ENCODE data around the gene MSL2. TPM values are rescaled to one million over a fixed set of nuclear protein-coding genes. Genes with fewer than 3 reads are reported as not detected.
"Not testable (repeated sequence)": the region's sequence is repeated elsewhere in the genome, so short reads cannot be mapped to it uniquely, and the experiment has no call there.

The MSL2 gene
- total RNA-seq, 1 donor from 2014 or later: 19.0 TPM

DNA sequence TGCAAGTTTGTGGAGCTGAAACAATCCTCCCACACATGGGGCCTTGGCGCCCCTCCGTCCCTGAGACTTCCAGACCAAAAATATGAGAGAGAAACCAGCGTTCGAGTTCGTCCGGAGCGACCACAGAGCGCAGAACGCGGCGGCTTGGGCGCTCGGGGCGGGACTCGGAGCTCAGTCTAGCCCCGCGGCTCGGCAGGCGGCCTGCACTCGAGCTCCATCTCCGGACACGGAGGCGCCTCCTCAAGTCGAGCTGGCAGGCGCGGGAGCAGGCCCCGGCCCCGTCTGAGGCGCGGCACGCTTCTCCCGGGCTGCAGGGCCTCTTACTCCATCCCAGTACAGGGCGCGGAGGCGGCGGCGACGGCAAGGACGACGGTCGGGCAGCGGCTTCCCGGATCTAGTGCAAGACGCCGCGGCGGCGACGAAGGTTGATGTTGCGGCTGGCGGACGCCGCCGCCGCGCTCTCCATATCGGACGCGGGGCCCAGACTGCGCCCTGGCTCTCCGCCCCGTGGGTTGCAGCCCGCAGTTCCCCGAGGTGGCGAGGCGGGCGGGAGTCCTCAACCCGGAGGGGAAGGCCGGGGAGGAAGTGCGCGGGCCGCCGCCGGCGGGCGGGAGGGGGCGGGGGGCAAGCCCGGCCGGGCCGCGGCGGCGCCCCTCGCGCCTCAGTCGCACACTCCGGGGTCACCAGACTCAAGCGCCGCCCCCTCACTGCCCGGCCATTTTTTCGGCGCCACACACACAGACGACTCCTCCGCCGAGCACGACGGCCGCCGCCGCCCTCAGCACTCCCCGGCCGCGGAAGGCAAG is 674 bp downstream of the MSL2 start:
- Histone ChIP-seq H3K9me3 (replicated peaks) (no peaks in the 10 kb centered on the region), H3K27ac (replicated peaks) (peak overlapping the region; percentile 100), H3K27me3 (ENCODE audit: low read depth) (no peaks in the 10 kb centered on the region), H3K36me3 (no peaks in the 10 kb centered on the region), H3K4me1 (peaks cover 62% of the 10 kb centered on the region), H3K4me3 (peak overlapping the region; percentile 77)
- DNase-seq: peak; percentile 58
- intact Hi-C loops (cut with micrococcal nuclease): loop anchor here (10.0 kb wide), 1 partner anchor 49 kb away; no protein-coding TSS in a partner anchor
- TF ChIP-seq, protein P1, sequence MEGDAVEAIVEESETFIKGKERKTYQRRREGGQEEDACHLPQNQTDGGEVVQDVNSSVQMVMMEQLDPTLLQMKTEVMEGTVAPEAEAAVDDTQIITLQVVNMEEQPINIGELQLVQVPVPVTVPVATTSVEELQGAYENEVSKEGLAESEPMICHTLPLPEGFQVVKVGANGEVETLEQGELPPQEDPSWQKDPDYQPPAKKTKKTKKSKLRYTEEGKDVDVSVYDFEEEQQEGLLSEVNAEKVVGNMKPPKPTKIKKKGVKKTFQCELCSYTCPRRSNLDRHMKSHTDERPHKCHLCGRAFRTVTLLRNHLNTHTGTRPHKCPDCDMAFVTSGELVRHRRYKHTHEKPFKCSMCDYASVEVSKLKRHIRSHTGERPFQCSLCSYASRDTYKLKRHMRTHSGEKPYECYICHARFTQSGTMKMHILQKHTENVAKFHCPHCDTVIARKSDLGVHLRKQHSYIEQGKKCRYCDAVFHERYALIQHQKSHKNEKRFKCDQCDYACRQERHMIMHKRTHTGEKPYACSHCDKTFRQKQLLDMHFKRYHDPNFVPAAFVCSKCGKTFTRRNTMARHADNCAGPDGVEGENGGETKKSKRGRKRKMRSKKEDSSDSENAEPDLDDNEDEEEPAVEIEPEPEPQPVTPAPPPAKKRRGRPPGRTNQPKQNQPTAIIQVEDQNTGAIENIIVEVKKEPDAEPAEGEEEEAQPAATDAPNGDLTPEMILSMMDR (IDR thresholded peaks at IDR 0.05; ENCODE audit: borderline replicate concordance): no peak

DNA sequence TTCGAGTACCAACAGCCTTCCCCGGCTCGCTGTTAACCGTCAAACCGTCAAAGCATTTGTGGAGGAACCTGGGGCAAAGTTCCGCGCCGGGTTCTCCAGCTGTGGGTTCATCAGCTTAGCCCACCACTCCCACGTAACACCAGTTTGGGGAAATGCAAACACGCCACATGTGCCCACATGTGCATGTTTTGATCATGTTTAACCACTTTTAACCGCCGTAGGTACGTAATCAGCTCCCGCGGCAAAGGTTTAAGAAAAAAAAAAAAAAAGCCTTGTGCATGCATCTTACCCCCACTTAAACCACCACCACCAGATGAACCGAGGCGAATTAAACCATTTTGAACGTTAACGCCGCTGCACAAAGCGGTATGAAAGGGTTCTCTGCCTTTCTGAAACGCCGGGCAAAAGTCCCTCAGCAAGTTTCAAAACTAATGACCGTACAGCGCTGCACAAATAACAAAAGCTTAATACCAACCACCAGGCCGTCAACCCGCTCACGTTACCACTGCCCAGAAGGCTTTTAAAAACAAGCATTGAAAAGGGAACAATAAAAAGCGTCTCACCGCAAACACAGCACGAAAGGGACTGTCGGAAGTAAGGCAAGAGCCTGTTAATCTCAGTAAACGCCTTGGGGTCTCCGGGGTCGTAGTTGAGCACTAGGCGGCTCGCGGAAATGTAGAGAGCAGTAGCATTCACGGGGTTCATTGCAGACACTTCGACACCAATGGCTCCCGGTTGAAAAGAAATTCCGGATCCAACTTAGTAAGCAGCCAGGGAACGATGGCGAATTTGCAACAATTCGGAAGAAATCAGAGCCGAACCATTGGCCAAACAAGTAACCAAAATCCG is 1.5 kb downstream of the MSL2 start:
- H3K9me3 ChIP-seq (replicated peaks): no peaks in the 10 kb centered on the region
- no peaks in the 10 kb centered on the region for H3K27me3 ChIP-seq (ENCODE audit: low read depth)
- DNase-seq: peak; percentile 36
- intact Hi-C loops (cut with micrococcal nuclease): loop anchor here (10.0 kb wide), 1 partner anchor 50 kb away; no protein-coding TSS in a partner anchor
- H3K4me1 ChIP-seq: peaks cover 71% of the 10 kb centered on the region
- H3K4me3 ChIP-seq: peak overlapping the region; percentile 77
- H3K36me3 ChIP-seq: no peaks in the 10 kb centered on the region
- TF ChIP-seq, protein P1 (IDR thresholded peaks at IDR 0.05; ENCODE audit: borderline replicate concordance): no peak
- peak overlapping the region; percentile 100 for H3K27ac ChIP-seq (replicated peaks)

DNA sequence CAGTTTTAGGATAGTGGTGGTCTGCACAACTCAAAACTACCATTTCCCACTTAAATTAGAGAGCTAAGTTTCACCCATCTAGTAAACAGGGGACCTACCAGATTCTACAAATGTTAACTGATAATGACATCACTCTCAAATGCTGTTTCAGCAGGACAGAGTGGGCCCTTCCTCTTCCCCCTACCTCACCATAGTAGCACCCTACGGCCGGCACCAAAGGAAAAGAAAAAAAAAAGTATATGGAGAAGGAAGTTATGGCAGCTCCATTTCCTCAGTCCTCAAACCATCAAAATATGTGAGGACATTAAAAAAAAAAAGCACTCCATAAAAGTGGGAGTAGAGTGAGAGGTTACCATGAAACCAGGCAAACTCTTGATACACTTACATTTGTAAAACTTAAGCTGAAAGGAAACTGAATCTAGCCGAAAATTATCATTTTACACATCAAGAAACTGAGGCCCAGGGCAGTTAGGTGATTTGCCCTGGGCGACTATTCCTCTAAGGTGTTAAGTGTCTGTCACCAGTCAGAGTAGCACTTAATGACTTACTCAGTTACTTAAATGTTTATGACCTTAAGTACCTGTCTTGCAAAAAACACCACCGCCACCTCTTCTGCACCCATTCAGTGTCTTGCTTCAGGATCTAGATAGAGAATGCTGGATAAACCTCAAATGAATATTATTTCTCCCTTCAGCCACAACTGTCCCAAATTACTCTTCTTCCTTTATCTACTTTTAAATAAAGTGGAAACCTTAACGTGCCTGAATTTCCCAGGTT is 2.7 kb downstream of the MSL2 start:
- no peak for DNase-seq
- peak overlapping the region; percentile 77 for H3K4me3 ChIP-seq
- no peaks in the 10 kb centered on the region for H3K27me3 ChIP-seq (ENCODE audit: low read depth)
- peaks cover 82% of the 10 kb centered on the region for H3K4me1 ChIP-seq
- TF ChIP-seq, protein P1 (IDR thresholded peaks at IDR 0.05; ENCODE audit: borderline replicate concordance): no peak
- H3K9me3 ChIP-seq (replicated peaks): no peaks in the 10 kb centered on the region
- H3K36me3 ChIP-seq: no peaks in the 10 kb centered on the region
- intact Hi-C loops (cut with micrococcal nuclease): loop anchor here (10.0 kb wide), 1 partner anchor 51 kb away; no protein-coding TSS in a partner anchor
- H3K27ac ChIP-seq (replicated peaks): peak overlapping the region; percentile 100

DNA sequence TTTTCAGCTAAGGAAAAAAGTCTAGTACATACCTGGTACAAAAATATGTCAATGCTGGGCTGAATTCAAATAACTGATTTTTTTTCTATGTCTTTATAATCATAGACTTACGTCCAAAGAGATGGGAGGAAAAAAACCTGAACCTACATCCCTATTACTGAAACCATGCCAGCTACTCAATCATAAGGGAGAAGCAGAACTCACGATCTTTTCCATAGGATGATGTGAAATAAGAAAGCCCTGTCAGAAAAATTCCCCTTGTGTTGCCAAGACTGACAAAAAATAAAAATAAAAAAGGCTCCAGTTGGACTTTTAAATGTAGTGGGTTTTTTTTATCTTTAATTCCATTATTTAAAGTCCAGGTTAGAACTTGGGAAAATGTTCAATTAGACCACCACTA is 3.3 kb downstream of the MSL2 start:
- Histone ChIP-seq H3K27me3 (ENCODE audit: low read depth) (no peaks in the 10 kb centered on the region), H3K9me3 (replicated peaks) (no peaks in the 10 kb centered on the region), H3K4me1 (peaks cover 83% of the 10 kb centered on the region), H3K36me3 (no peaks in the 10 kb centered on the region), H3K27ac (replicated peaks) (peak overlapping the region; percentile 100), H3K4me3 (peak overlapping the region; percentile 77)
- DNase-seq: no peak
- TF ChIP-seq, protein P1 (IDR thresholded peaks at IDR 0.05; ENCODE audit: borderline replicate concordance): no peak
- intact Hi-C loops (cut with micrococcal nuclease): loop anchor here (10.0 kb wide), 1 partner anchor 52 kb away; no protein-coding TSS in a partner anchor

DNA sequence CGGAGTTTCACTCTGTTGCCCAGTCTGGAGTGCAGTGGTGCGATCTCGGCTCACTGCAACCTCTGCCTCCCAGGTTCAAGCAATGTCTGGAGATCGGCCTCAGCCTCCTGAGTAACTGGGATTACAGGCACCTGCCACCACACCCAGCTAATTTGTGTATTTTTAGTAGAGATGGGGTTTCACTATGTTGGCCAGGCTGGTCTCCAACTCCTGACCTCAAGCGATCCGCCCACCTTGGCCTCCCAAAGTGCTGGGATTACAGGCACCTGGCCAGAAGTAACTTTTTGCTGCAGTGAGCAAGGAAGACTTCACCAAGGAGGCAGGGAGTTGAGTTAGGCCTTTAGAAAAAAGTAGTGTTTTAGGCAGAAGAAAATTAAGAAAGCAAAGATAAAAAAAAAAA is 3.9 kb downstream of the MSL2 start:
- H3K27ac ChIP-seq (replicated peaks): peak overlapping the region; percentile 100
- H3K4me3 ChIP-seq: peak overlapping the region; percentile 77
- H3K36me3 ChIP-seq; DNase-seq; H3K9me3 ChIP-seq (replicated peaks); H3K27me3 ChIP-seq (ENCODE audit: low read depth): not testable (repeated sequence)
- peaks cover 83% of the 10 kb centered on the region for H3K4me1 ChIP-seq
- intact Hi-C loops (cut with micrococcal nuclease): loop anchor here (10.0 kb wide), 1 partner anchor 53 kb away; no protein-coding TSS in a partner anchor
